Measurements from ENCODE around the gene MYRF. TPM values are rescaled to one million over a fixed set of nuclear protein-coding genes. Genes with fewer than 3 reads are reported as not detected.

MYRF gene
- total and polyA plus RNA-seq, 2 of the 4 experiments (the other 2 are of a cell fraction), result 1.6 to 10.7 TPM

GRCh38 chr11:61733120-61733978 lies 19.1 kb upstream of the MYRF start:
- 5% methylated on average over 8 of the region's 13 CpGs; no CpG with 5 or more reads in 1 of the 2 experiments for WGBS, 2 experiments (ENCODE audit: extremely low coverage in 2 of 2, insufficient read length in 1 of 2)
- Histone ChIP-seq H3K79me1 (ENCODE audit: low read depth in 1 of 2, low read length in 2 of 2) (no peaks in the 10 kb centered on the region), H3K9me3 (ENCODE audit: control insufficient read depth, insufficient read depth, low read length) (no peaks in the 10 kb centered on the region), H4K20me1 (ENCODE audit: insufficient read depth, low read length) (no peaks in the 10 kb centered on the region; the same call in 1 of the 2 replicates), H2BK20ac (ENCODE audit: low read depth, low read length) (no peak overlapping the region), H4K5ac (ENCODE audit: low read depth, low read length) (no peak overlapping the region), H3K18ac (ENCODE audit: low read depth, low read length) (no peak overlapping the region), H3K14ac (replicated peaks; ENCODE audit: low read depth, low read length) (no peak overlapping the region), H3K4me3 (ENCODE audit: insufficient read depth, low read depth, low read length) (no peak overlapping the region), H2BK15ac (ENCODE audit: low read depth, low read length) (no peak overlapping the region), H3K27ac (ENCODE audit: insufficient read depth, low read length) (no peak overlapping the region), H3K9me1 (ENCODE audit: insufficient read depth, low read length) (no peaks in the 10 kb centered on the region), H2AK9ac (replicated peaks; ENCODE audit: low read depth, low read length, poor library complexity) (no peak overlapping the region), H3K4ac (ENCODE audit: low read depth, low read length) (no peak overlapping the region), H3K36me3 (ENCODE audit: control insufficient read depth, insufficient read depth, low read length) (peaks cover 12% of the 10 kb centered on the region; the same call in 1 of the 2 replicates), H4K8ac (ENCODE audit: low read depth in 2 of 2, low read length in 2 of 2) (no peak overlapping the region; a peak in 1 of 4 replicates), H3K4me2 (ENCODE audit: low read depth, low read length) (no peak overlapping the region), H3K27me3 (ENCODE audit: control insufficient read depth, insufficient read depth, low read length) (no peaks in the 10 kb centered on the region), H2BK120ac (ENCODE audit: low read depth, low read length) (no peak overlapping the region), H3K4me1 (ENCODE audit: control insufficient read depth, insufficient read depth, low read length) (peaks cover 3% of the 10 kb centered on the region; the same call in 1 of the 2 replicates), H2AK5ac (ENCODE audit: low read depth, low read length) (no peak overlapping the region), H3K9ac (ENCODE audit: low read depth, low read length) (no peak overlapping the region), H3K23ac (ENCODE audit: low read depth, low read length) (no peak overlapping the region), H4K91ac (ENCODE audit: insufficient read depth, low read depth, low read length) (no peak overlapping the region), H2BK5ac (ENCODE audit: low read depth, low read length, poor library complexity, severe bottlenecking) (no peak overlapping the region), H2AFZ (replicated peaks; ENCODE audit: low read length, poor library complexity) (peak overlapping the region; percentile 38), H3K56ac (ENCODE audit: extremely low read depth, insufficient read depth, low read length) (no peak overlapping the region)
- ATAC-seq (ENCODE audit: low read depth), result peak; percentile 94
- dilution Hi-C loops (cut with HindIII; ENCODE audit: low sequenced_read_pairs, unreplicated experiment) (no loop called here), intact Hi-C loops (cut with micrococcal nuclease) (loop anchor here (1.0 to 10.0 kb wide), 4 partner anchors 53 to 256 kb away; partner anchors contain the start of genes DAGLA and SYT7), in situ Hi-C loops (cut with MboI; ENCODE audit: low sequenced_read_pairs) (no loop called here)
- DNase-seq, result peak; percentile 80
- ChIA-PET CTCF (interaction anchor here (0.5 to 1.7 kb wide), 14 partner anchors 10 to 287 kb away, joined by 3 to 9 read pairs (median 4); partner anchors contain the start of gene DAGLA), POLR2A (ENCODE audit: unreplicated experiment) (no interaction called here)
- BruUV-seq (replicated peaks), result no TSS peak
- TF ChIP-seq POLR2A (IDR thresholded peaks at IDR 0.05; ENCODE audit: low read depth, low read length), result no peak
- no peak for TF ChIP-seq RFX5 (IDR thresholded peaks at IDR 0.05; ENCODE audit: low read depth, low read length)
- TF ChIP-seq RAD21 (IDR thresholded peaks at IDR 0.05; ENCODE audit: low read length), result peak; percentile 96
- peak; percentile 89 for TF ChIP-seq BHLHE40 (IDR thresholded peaks at IDR 0.05; ENCODE audit: low read depth, low read length)
- TF ChIP-seq MXI1 (IDR thresholded peaks at IDR 0.05; ENCODE audit: borderline replicate concordance, low read depth, low read length), result peak; percentile 88
- TF ChIP-seq CEBPB (IDR thresholded peaks at IDR 0.05; ENCODE audit: low read depth, low read length), result no peak
- TF ChIP-seq SMC3 (IDR thresholded peaks at IDR 0.05; ENCODE audit: low read depth, low read length), result peak; percentile 93
- no peak for TF ChIP-seq NFE2L2 (IDR thresholded peaks at IDR 0.05; ENCODE audit: low read depth, low read length)
- no peak for TF ChIP-seq CHD1 (IDR thresholded peaks at IDR 0.05; ENCODE audit: low read depth, low read length)
- TF ChIP-seq, protein P1, sequence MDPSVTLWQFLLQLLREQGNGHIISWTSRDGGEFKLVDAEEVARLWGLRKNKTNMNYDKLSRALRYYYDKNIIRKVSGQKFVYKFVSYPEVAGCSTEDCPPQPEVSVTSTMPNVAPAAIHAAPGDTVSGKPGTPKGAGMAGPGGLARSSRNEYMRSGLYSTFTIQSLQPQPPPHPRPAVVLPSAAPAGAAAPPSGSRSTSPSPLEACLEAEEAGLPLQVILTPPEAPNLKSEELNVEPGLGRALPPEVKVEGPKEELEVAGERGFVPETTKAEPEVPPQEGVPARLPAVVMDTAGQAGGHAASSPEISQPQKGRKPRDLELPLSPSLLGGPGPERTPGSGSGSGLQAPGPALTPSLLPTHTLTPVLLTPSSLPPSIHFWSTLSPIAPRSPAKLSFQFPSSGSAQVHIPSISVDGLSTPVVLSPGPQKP (IDR thresholded peaks at IDR 0.05; ENCODE audit: borderline replicate concordance, low read depth, low read length), result no peak
- TF ChIP-seq MAZ (IDR thresholded peaks at IDR 0.05; ENCODE audit: borderline replicate concordance, low read depth, low read length), result peak; percentile 49; the same call in 1 of the 2 replicates
- TF ChIP-seq MAFK (IDR thresholded peaks at IDR 0.05; ENCODE audit: low read depth, low read length), result no peak
- no peak for TF ChIP-seq RCOR1 (IDR thresholded peaks at IDR 0.05; ENCODE audit: insufficient replicate concordance, low read length)
- no peak for TF ChIP-seq FOS (IDR thresholded peaks at IDR 0.05; ENCODE audit: low read depth, low read length)
- TF ChIP-seq, protein P2, sequence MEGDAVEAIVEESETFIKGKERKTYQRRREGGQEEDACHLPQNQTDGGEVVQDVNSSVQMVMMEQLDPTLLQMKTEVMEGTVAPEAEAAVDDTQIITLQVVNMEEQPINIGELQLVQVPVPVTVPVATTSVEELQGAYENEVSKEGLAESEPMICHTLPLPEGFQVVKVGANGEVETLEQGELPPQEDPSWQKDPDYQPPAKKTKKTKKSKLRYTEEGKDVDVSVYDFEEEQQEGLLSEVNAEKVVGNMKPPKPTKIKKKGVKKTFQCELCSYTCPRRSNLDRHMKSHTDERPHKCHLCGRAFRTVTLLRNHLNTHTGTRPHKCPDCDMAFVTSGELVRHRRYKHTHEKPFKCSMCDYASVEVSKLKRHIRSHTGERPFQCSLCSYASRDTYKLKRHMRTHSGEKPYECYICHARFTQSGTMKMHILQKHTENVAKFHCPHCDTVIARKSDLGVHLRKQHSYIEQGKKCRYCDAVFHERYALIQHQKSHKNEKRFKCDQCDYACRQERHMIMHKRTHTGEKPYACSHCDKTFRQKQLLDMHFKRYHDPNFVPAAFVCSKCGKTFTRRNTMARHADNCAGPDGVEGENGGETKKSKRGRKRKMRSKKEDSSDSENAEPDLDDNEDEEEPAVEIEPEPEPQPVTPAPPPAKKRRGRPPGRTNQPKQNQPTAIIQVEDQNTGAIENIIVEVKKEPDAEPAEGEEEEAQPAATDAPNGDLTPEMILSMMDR (conservative IDR thresholded peaks at IDR 0.05; ENCODE audit: low read depth, low read length), result peak; percentile 98
